GM12891 (cell line): ENCODE data around the gene BMS1.

Experiments
- POLR2A ChIP-seq: IDR thresholded peaks from 2 replicates; pipeline ENCODE4 v1.6.1; 2011; ENCODE audit warnings: low read depth, low read length, control low read depth
- TAF1 ChIP-seq: IDR thresholded peaks from 2 replicates; pipeline ENCODE4 v1.6.1; 2011; ENCODE audit warnings: low read depth, low read length, control low read depth

DNA sequence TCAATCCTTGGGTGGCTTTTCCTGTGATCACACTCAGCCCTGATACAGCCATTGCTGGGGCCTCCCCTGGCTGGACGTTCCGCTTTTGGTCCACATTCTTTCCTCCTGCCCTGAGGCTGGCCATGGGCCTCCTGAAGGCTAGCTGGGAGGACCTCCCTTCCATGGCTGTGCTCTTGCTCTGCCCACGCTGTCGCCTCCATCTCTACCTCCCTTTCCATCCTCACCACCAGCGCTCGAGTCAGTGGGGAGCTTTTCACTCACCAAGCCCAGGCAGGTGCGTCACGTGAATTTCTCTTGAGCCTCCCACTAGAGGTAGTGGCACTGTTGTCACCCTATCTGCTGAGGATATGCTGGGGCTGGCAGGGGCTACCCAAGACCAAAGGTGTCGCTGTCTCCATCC lies 85.9 kb downstream of the BMS1 start:
- TF ChIP-seq POLR2A: no peak
- no peak for TF ChIP-seq TAF1
